Transverse colon (tissue), 4 donors: ENCODE measurements around the gene HDGFL1.

ENCODE experiments used
- CTCF ChIP-seq, 5 experiments: fragments of 200-600 bp in 3 of 5; fragments of 450-650 bp in 2 of 5; sonication (generic) in 3 of 5; IDR thresholded peaks; 1 replicate in 2 of 5; 2 replicates in 3 of 5; pipeline ENCODE4 v1.5.1; 2016 to 2017; ENCODE audit warnings: antibody characterized with exemption in 5 of 5, inconsistent platforms in 3 of 5, mild to moderate bottlenecking in 2 of 5, moderate library complexity in 1 of 5
- EP300 ChIP-seq: sonication (generic); formaldehyde crosslinking; IDR thresholded peaks from one replicate; pipeline ENCODE4 v1.6.1; 2017; ENCODE audit warnings: antibody characterized with exemption, low read depth
- POLR2A ChIP-seq: fragments of 450-650 bp; IDR thresholded peaks from one replicate; pipeline ENCODE4 v1.6.1; 2016; ENCODE audit warnings: antibody characterized with exemption, mild to moderate bottlenecking, moderate library complexity
- POLR2AphosphoS5 ChIP-seq, 3 donors: sonication (generic); formaldehyde crosslinking; IDR thresholded peaks; one replicate each; pipeline ENCODE4 v1.6.1; 2016; ENCODE audit warnings: antibody characterized with exemption in 3 of 3

GRCh38 chr6:22568854-22569253 is 512 bp upstream of the HDGFL1 start:
- no peak for TF ChIP-seq CTCF (IDR thresholded peaks at IDR 0.05)
- TF ChIP-seq POLR2AphosphoS5 (IDR thresholded peaks at IDR 0.05) = no peak
- no peak for TF ChIP-seq POLR2A
- TF ChIP-seq EP300 = no peak
